Psoas muscle (tissue), 8 donors: ENCODE results near the gene PCDH9. TPM values are rescaled to one million over a fixed set of nuclear protein-coding genes. Genes with fewer than 3 reads are reported as not detected.

ENCODE experiments used
- ATAC-seq, 4 donors: fragments of 200-7000 bp; cut with Tn5 transposase; one replicate each; pipeline ENCODE4 v1.9.1; 2020; ENCODE audit warnings: moderate library complexity in 3 of 4, mild to moderate bottlenecking in 2 of 4
- DNase-seq, 2 donors: peaks; one replicate each; pipeline ENCODE4 v3.0.0-alpha.2; 2020
- H3K27ac ChIP-seq: fragments of 200-600 bp; one replicate; pipeline ENCODE4 v1.8.0; 2022
- H3K27me3 ChIP-seq, 3 donors: fragments of 200-600 bp in 1 of 3; one replicate each; pipeline versions ENCODE4 v1.6.1 to v1.8.0; 2013 to 2022; ENCODE audit warnings: low read length in 2 of 3, mild to moderate bottlenecking in 2 of 3, moderate library complexity in 1 of 3; ENCODE audit not compliant: insufficient read depth in 3 of 3
- H3K36me3 ChIP-seq, 2 donors: fragments of 200-600 bp in 1 of 2; one replicate each; pipeline versions ENCODE4 v1.6.1 to v1.8.0; 2013 to 2022; ENCODE audit warnings: low read depth in 1 of 2, mild to moderate bottlenecking in 1 of 2, moderate library complexity in 1 of 2; ENCODE audit not compliant: insufficient read depth in 1 of 2
- H3K4me1 ChIP-seq: fragments of 200-600 bp; one replicate; pipeline ENCODE4 v1.8.0; 2022
- H3K4me3 ChIP-seq: fragments of 200-600 bp; one replicate; pipeline ENCODE4 v1.8.0; 2022; ENCODE audit warnings: mild to moderate bottlenecking
- H3K9me3 ChIP-seq: fragments of 200-600 bp; one replicate; pipeline ENCODE4 v1.8.0; 2022
- WGBS, 3 donors: extraction: QIAGEN DNeasy Blood & Tissue Kit; methylation state at CpG; one replicate each; pipeline versions ENCODE4 v1.1.6 to v1.1.7; 2013; 5-methylcytosine and 5-hydroxymethylcytosine counted together
- intact Hi-C, 2 donors: fragments of 100-400 bp; cut with DNase I; formaldehyde crosslinking; loops; one replicate each; pipeline versions ENCODE4 v1.11.0 to v1.14.2; 2022
- polyA plus RNA-seq, 3 donors: library from polyadenylated mRNA; stranded (reverse); fragments of 200-250 nt; gene quantifications; one replicate each; pipeline ENCODE4 v1.2.3, GENCODE V29; 2013
- total RNA-seq, 4 donors: library from RNA; stranded (reverse); fragmentation: NEBNext Ultra II Directional in 2 of 4; extraction: Animal tissue kit (Norgen Biotek cat#: 25700) in 2 of 4; gene quantifications; one replicate each; pipeline versions ENCODE4 v1.2.1 to v1.2.4, GENCODE V29; 2021 to 2023
- TF ChIP-seq, protein P1 (sequence below): fragments of 200-600 bp; IDR thresholded peaks from one replicate; pipeline ENCODE4 v1.8.0; 2022; ENCODE audit warnings: antibody characterized with exemption
- donor health status: healthy with polysubstance abuse.
- donor health status: DM: no; HTN: no; CAD: no; lungs with moderate emphysema.
- donor health status: Bipolar disorder and iron deficiency.
- donor health status: healthy.
- donor health status: DM: yes; HTN: yes; CAD: no.
- donor health status: DM: no; HTN: no; CAD: no.
- donor health status: DM: no; HTN: no; CAD: no.
- donor health status: DM: yes; HTN: yes; CAD: no.

Gene PCDH9
- total and polyA plus RNA-seq, 7 donors, result 0.27 to 4.9 (median 2.1) TPM

DNA sequence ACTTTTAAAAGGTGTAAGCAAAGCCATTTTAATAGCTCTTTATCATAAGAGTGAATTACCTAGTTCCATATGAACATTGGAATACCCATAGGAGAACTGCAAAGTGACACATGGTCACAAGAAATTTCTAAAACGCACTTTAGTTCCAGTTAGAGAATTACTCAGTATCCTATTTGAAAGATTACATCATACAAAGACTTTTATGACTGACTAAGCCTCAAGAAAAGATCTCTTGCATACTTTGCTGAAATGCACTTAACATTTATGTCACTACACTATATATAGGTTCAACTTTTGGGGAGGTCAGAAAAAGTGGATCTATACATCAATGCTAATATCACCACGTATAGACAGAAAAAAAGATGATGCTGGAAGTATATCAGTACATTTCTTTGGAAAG lies 7.1 kb downstream of the PCDH9 start:
- 35 to 54% (median 41%) methylated on average over 2 of the region's 2 CpGs for WGBS, 3 donors
- Histone ChIP-seq H3K9me3 (no peaks in the 10 kb centered on the region), H3K4me3 (peak overlapping the region; percentile 45), H3K36me3 (no peaks in the 10 kb centered on the region), H3K27ac (no peak overlapping the region), H3K4me1 (peaks cover 8% of the 10 kb centered on the region), H3K27me3 (no peaks in the 10 kb centered on the region)
- no peak for DNase-seq
- ATAC-seq, result peak in 3 of 4 donors; percentile 52 to 71 (median 64)
- TF ChIP-seq, protein P1, sequence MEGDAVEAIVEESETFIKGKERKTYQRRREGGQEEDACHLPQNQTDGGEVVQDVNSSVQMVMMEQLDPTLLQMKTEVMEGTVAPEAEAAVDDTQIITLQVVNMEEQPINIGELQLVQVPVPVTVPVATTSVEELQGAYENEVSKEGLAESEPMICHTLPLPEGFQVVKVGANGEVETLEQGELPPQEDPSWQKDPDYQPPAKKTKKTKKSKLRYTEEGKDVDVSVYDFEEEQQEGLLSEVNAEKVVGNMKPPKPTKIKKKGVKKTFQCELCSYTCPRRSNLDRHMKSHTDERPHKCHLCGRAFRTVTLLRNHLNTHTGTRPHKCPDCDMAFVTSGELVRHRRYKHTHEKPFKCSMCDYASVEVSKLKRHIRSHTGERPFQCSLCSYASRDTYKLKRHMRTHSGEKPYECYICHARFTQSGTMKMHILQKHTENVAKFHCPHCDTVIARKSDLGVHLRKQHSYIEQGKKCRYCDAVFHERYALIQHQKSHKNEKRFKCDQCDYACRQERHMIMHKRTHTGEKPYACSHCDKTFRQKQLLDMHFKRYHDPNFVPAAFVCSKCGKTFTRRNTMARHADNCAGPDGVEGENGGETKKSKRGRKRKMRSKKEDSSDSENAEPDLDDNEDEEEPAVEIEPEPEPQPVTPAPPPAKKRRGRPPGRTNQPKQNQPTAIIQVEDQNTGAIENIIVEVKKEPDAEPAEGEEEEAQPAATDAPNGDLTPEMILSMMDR, result no peak
- intact Hi-C loops, result no loop called here

DNA sequence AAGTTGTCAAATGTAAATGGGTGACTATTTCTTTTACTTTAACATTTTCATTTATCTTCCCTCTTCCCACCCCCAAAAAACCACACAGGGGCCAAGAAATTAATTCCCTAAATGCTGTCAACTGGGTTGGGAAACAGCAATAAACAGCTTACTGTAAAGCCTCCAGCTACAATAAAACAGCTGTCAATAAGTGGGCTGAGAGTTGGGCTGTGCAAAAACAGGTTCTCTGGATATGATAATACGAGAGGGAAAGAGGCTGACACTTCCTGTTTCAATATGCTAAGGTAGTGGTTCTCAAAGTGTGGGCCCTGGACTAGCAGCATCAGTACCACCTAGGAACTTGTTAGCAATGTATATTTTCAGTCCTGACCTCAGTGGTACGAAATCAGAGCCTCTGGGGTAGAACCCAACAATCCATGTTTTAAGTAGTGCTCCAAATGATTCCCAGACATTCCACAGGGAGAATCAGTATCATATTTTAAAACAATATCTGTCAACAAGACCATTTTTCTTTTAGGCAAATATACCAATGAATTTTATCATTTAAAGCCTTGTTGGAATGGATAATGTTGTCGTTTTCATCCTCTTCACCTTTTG lies 8.4 kb downstream of the PCDH9 start:
- Histone ChIP-seq H3K36me3 (no peaks in the 10 kb centered on the region), H3K4me1 (peaks cover 8% of the 10 kb centered on the region), H3K27me3 (no peaks in the 10 kb centered on the region), H3K4me3 (peak overlapping the region; percentile 26), H3K27ac (no peak overlapping the region), H3K9me3 (no peaks in the 10 kb centered on the region)
- ATAC-seq (peak in 1 of 4 donors; percentile 28), DNase-seq (no peak)
- TF ChIP-seq, protein P1, result no peak
- 52 to 77% (median 52%) methylated on average over 3 of the region's 3 CpGs for WGBS, 3 donors
- intact Hi-C loops, result no loop called here

DNA sequence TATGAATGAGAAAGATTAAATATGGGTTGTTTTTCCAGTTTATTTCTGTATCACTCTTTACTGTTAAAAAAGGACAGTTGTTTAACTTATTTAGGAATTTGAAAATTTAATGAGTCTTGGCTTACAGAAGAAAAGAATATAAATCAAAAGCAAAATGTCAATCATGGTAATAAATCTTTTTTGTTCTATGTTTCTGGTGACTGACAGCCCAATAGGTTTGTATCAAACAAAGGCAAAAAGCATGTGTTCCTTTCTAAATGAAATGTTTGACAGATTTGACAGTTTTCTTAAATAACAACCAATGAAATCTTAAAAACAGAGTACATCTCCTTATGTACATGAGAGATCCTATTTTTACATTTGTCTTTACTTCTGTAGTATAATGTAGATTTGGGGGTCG lies 11.0 kb downstream of the PCDH9 start:
- Histone ChIP-seq H3K4me3 (no peak overlapping the region), H3K4me1 (peaks cover 8% of the 10 kb centered on the region), H3K9me3 (no peaks in the 10 kb centered on the region), H3K27me3 (no peaks in the 10 kb centered on the region), H3K36me3 (no peaks in the 10 kb centered on the region), H3K27ac (no peak overlapping the region)
- DNase-seq, result no peak
- intact Hi-C loops, result no loop called here
- ATAC-seq, result no peak
- TF ChIP-seq, protein P1, result no peak
- WGBS, 3 donors, result 95 to 100% (median 96%) methylated on average over 1 of the region's 1 CpG

DNA sequence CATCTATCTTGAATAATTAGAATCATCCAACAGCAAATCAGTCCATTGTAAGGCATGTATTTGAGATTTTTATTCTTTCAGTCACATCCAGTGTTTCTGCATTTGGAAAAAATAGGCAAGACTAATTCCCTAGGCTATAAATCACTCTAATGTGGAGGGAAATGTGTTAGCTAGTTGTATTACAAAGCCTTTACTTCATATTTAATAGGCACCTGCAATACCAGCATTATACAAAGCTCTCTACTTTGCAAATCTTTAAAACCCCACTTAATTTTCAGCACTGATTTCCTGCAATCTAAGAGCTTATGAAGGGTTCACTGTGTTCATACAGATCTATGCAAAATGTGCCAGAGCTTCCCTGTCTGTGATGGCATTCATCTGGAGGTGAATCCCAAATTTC lies 12.3 kb downstream of the PCDH9 start:
- Histone ChIP-seq H3K9me3 (no peaks in the 10 kb centered on the region), H3K27ac (no peak overlapping the region), H3K36me3 (no peaks in the 10 kb centered on the region), H3K4me1 (no peaks in the 10 kb centered on the region), H3K27me3 (no peaks in the 10 kb centered on the region), H3K4me3 (no peak overlapping the region)
- intact Hi-C loops, result no loop called here
- no peak for DNase-seq
- no peak for ATAC-seq
- TF ChIP-seq, protein P1, result no peak

DNA sequence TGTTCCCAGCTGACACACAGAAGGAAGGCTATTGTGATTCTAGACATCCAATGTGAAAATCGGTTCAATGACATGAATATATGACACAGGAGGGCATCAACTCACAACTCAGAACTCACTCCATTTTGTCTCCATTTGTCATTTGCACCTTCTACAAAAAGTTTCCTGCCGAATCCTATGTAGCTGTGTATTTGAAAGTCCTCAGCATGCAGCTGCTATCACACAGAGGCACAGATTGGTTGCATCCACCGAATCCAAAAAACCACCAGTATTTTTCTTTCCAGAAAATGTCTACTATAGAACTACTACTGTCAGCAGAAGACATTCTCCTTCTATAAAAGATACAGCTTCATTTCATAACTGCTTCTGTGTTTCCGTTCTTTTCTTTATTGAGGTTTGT lies 13.3 kb downstream of the PCDH9 start:
- ATAC-seq (no peak), DNase-seq (no peak)
- 87 to 88% (median 87%) methylated on average over 4 of the region's 4 CpGs for WGBS, 3 donors
- no peak overlapping the region for H3K27ac ChIP-seq
- TF ChIP-seq, protein P1, result no peak
- no peaks in the 10 kb centered on the region for H3K27me3 ChIP-seq
- intact Hi-C loops, result no loop called here
- no peak overlapping the region for H3K4me3 ChIP-seq
- H3K36me3 ChIP-seq, result no peaks in the 10 kb centered on the region
- H3K4me1 ChIP-seq, result no peaks in the 10 kb centered on the region
- H3K9me3 ChIP-seq, result no peaks in the 10 kb centered on the region
